Brain pericyte (primary cell): ENCODE data around the gene PIANP.
A peak's percentile ranks its signal among the peaks of the same experiment; 100 is the strongest.

Experiments
- DNase-seq: peaks from one replicate; pipeline ENCODE4 v3.0.0-alpha.2; 2012; ENCODE audit warnings: low read depth, low spot score

Gene PIANP

GRCh38 chr12:6672143-6672542 lies 28.5 kb downstream of the PIANP start:
- DNase-seq, result no peak

DNA sequence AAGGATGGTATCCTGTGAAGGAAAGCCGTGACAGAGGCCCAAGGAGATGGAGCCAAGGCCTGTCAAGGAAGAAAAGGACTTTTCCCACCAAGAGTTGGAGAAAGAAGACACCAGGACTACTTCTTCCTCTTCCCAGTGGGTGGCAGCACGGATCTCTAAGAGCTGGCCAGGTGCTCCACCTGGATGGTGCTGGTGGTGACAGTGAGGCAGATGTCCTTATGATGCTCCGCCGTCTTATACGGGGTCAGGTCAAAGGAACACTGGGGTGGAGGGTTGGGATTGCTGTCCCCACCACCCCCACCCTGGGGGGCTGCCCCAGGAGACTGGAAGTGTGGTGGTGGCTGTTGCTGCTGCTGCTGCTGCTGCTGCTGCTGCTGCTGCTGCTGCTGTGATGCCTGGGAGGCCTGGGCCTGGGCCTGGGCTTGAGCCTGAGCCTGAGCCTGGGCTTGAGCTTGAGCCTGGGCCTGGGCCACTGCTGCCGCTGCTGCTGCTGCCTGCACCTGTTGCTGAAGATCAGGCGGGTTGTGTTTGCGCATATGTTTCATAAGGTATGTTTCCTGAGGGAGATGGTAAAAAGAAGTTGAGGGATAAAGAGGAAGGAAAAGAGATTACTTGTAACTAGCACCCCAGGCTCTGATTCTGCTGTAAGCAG lies 32.9 kb downstream of the PIANP start:
- no peak for DNase-seq

GRCh38 chr12:6666211-6666610 lies 34.4 kb downstream of the PIANP start:
- DNase-seq, result no peak

- no peak for DNase-seq
These were observed 35.7 kb downstream of the PIANP start for GRCh38 chr12:6664902-6665301.

GRCh38 chr12:6662906-6663742 lies 37.5 kb downstream of the PIANP start, which contains the start of gene ING4:
TSS of gene ING4 (minus strand) at chr12:6663119. CDS start at chr12:6663101, 18 bp downstream.
- peak; percentile 97 for DNase-seq

DNA sequence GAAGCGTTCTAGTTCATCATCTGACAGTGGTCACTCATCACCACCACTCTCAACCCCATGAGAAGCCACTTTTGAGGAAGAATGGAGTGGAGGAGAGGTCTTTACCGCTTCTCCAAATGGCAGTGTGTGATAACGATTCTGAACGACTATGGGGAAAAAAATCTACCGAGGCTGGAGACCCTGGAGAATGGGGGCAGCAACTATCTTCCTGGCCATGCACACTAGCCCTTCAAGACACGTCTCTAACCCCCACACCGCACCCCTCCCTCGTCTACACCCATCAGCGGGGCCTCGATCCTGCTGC lies 38.1 kb downstream of the PIANP start:
- DNase-seq, result no peak

DNA sequence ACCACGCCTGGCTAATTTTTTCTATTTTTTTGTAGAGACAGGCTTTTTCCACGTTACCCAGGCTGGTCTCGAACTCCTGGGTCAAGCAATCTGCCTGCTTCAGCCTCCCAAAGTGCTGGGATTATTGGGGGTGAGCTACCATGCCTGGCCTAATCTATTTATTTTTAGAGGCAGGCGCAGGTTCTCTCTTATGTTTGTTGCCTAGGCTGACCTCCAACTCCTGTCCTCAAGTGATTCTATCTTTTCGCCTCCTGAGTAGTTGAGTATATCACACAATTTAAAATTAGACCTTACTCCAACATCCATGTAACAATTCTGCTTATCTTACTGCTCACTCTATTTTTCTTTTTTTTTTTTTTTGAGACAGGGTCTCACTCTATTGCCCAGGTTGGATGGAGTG lies 46.6 kb downstream of the PIANP start:
- no peak for DNase-seq

DNA sequence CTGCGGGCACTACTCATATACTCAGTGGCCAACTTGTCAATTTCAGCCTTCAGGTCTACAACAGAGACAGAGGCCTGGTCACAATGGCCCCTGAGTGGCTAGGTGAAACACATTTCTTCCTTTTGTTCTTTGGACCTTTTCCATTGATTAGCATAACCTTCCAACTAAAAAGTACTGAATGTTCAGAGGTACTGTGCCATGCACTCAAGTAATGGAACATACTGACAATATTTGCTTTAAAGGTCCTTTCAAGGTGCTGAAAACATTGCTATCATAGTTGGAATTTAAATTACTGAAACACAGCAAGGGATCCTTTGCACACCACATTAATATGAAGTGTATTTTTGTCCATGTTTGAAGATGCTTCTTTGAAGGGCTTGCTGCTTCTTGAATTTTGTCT lies 47.3 kb downstream of the PIANP start:
- no peak for DNase-seq

GRCh38 chr12:6652391-6652790 lies 48.2 kb downstream of the PIANP start:
- DNase-seq, result no peak

DNA sequence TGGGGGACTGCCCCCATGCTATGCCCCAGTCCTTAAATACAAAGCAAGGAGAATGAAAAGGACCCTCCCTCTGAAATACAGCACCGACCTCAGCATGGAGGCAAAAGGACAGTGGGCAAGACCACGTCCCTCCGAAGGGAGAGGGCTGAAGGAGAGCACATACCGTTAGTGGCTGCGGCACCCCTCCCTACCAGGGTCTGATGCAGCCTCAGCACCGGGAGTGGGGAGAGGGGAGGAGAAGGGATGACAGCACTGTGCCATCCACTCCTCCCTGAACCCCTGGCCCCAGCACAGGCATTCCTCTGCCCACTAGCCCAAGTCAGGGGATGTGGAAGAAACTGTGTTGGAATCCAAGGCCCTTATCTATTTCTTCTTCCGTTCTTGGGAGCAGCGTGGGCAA lies 49.8 kb downstream of the PIANP start:
- DNase-seq, result no peak

GRCh38 chr12:6647083-6647604 lies 53.5 kb downstream of the PIANP start, which contains the start of gene ACRBP:
TSS of gene ACRBP (minus strand) at chr12:6647432. CDS start at chr12:6647366, 66 bp downstream.
- no peak for DNase-seq

DNA sequence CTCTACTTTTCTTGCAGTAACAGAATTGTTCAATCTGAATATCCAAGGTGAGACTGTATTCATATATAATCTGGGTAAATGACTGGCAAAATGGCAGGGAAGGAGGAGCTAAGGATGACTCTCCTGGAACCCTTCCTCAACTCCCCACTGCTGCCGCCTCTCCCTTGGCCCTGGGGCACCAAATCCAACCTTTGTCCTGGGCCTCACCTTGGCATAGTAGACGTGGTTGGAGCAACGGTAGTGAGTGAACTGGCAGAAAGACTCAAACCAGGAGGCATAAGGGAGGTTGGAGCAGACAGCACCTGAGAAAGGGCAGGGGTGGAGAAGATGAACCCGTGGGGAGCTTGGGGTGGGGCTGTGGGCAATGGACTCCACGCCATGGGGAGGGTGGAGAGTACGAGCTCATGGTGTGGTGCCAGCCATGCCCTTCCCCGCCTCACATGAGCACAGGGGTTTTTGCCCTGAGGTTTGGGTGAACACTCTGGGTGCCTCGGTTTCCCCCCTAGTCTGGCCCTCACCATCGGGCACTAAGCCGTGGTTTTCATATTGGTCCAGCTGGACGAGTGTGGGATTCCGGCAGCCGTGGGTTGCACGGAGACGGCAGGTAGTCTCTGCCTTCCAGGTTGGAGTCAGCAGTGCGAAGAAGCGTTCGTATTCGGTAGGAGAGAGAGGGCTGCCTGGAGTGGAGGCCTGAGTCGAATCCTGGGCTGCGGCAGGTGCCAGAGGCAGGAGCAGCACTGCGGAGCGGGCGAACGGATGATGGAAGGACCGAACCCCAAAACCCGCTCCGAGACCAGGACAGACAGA lies 54.1 kb downstream of the PIANP start:
- DNase-seq, result no peak

- no peak for DNase-seq
These were observed 55.7 kb downstream of the PIANP start for GRCh38 chr12:6644903-6645302.

DNA sequence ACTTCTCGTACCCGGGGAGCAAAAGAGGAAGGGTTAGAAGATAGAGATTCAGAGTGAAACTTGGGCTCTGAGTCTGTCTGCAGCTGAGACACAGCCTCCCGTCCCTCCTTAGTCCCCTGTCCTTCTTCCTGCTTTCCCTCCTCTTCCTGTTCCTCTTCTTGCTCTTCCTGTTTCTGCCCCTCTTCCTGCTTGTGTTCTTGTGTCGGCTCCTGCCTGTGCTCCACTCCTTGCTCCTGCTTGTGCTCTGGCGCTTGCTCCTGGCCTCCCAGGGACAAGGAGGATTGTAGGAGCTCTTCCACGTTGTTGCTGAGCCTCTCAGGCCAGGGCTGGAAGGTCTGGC lies 56.4 kb downstream of the PIANP start:
- DNase-seq, result no peak
